Activated naive CD4-positive, alpha-beta T cell treated with anti-CD3 and anti-CD28 coated beads, Interleukin-2, amount 50 U/mL, for 72 hours (primary cell): ENCODE results near the gene SLC44A1. TPM values are rescaled to one million over a fixed set of nuclear protein-coding genes. Genes with fewer than 3 reads are reported as not detected.

Experiments used
- ATAC-seq, 2 donors: fragments of 150-1000 bp; cut with Tn5 transposase; 2 replicates each; pipeline ENCODE4 v1.10.0; 2021; ENCODE audit warnings: mild to moderate bottlenecking in 2 of 2, moderate library complexity in 2 of 2
- DNase-seq, 2 donors: peaks; one replicate each; pipeline ENCODE4 v3.0.0; 2021 to 2022; ENCODE audit warnings: low spot score in 2 of 2
- H3K27ac Mint-ChIP-seq, 2 donors: one replicate each; pipeline ENCODE4 v1.8.0; 2022; ENCODE audit warnings: mild to moderate bottlenecking in 2 of 2, mixed read lengths in 2 of 2
- H3K36me3 Mint-ChIP-seq, 2 donors: one replicate each; pipeline ENCODE4 v1.8.0; 2022; ENCODE audit warnings: mixed read lengths in 2 of 2
- H3K9me3 Mint-ChIP-seq, 2 donors: one replicate each; pipeline ENCODE4 v1.8.0; 2022; ENCODE audit warnings: mixed read lengths in 2 of 2
- total RNA-seq, 2 donors: library from RNA; stranded (reverse); gene quantifications; one replicate each; pipeline ENCODE4 v1.2.3, GENCODE V29; 2022

Gene SLC44A1
- total RNA-seq, 2 donors from 2014 or later: 6.0 to 11.2 TPM

GRCh38 chr9:105331160-105331559 lies 86.7 kb downstream of the SLC44A1 start:
- H3K36me3 Mint-ChIP-seq: no peaks in the 10 kb centered on the region
- no peaks in the 10 kb centered on the region for H3K9me3 Mint-ChIP-seq
- H3K27ac Mint-ChIP-seq: no peak overlapping the region
- ATAC-seq: no peak
- DNase-seq: no peak

- H3K36me3 Mint-ChIP-seq: no peaks in the 10 kb centered on the region
- no peak overlapping the region for H3K27ac Mint-ChIP-seq
- ATAC-seq: no peak
- H3K9me3 Mint-ChIP-seq: no peaks in the 10 kb centered on the region
- no peak for DNase-seq
Measured at GRCh38 chr9:105331755-105332154, 87.3 kb downstream of the SLC44A1 start.

GRCh38 chr9:105332471-105332870 lies 88.0 kb downstream of the SLC44A1 start:
- no peak overlapping the region for H3K27ac Mint-ChIP-seq
- no peak for DNase-seq
- no peaks in the 10 kb centered on the region for H3K9me3 Mint-ChIP-seq
- no peaks in the 10 kb centered on the region for H3K36me3 Mint-ChIP-seq
- ATAC-seq: no peak

GRCh38 chr9:105333076-105333475 lies 88.6 kb downstream of the SLC44A1 start:
- Mint-ChIP-seq H3K9me3 (no peaks in the 10 kb centered on the region), H3K36me3 (no peaks in the 10 kb centered on the region)
- no peak for ATAC-seq

GRCh38 chr9:105333811-105334210 lies 89.4 kb downstream of the SLC44A1 start:
- H3K9me3 Mint-ChIP-seq: no peaks in the 10 kb centered on the region
- H3K36me3 Mint-ChIP-seq: no peaks in the 10 kb centered on the region
- DNase-seq: no peak
- no peak overlapping the region for H3K27ac Mint-ChIP-seq
- no peak for ATAC-seq

More at GRCh38 chr9:105333076-105333475, 88.6 kb downstream of the SLC44A1 start:
- H3K27ac Mint-ChIP-seq: no peak overlapping the region
- DNase-seq: no peak

GRCh38 chr9:105338308-105338707 lies 93.9 kb downstream of the SLC44A1 start:
- no peak for ATAC-seq
- DNase-seq: no peak
- H3K9me3 Mint-ChIP-seq: no peaks in the 10 kb centered on the region
- H3K36me3 Mint-ChIP-seq: no peaks in the 10 kb centered on the region
- H3K27ac Mint-ChIP-seq: no peak overlapping the region

- Mint-ChIP-seq H3K36me3 (no peaks in the 10 kb centered on the region), H3K9me3 (no peaks in the 10 kb centered on the region), H3K27ac (peak overlapping the region in 1 of 2 donors; percentile 65)
- peak; percentile 49 to 80 for ATAC-seq
- no peak for DNase-seq
Measured at GRCh38 chr9:105339849-105340248, 95.4 kb downstream of the SLC44A1 start.

GRCh38 chr9:105341434-105342146 lies 97.1 kb downstream of the SLC44A1 start:
- Mint-ChIP-seq H3K36me3 (no peaks in the 10 kb centered on the region), H3K27ac (peak overlapping the region in 1 of 2 donors; percentile 3), H3K9me3 (no peaks in the 10 kb centered on the region)
- DNase-seq (no peak), ATAC-seq (peak; percentile 39 to 69)

- Mint-ChIP-seq H3K9me3 (no peaks in the 10 kb centered on the region), H3K36me3 (no peaks in the 10 kb centered on the region), H3K27ac (no peak overlapping the region)
- no peak for ATAC-seq
- DNase-seq: no peak
Measured at GRCh38 chr9:105342147-105342505, 97.7 kb downstream of the SLC44A1 start.

GRCh38 chr9:105344283-105344682 lies 99.8 kb downstream of the SLC44A1 start:
- ATAC-seq: no peak
- no peaks in the 10 kb centered on the region for H3K9me3 Mint-ChIP-seq
- DNase-seq: no peak
- H3K27ac Mint-ChIP-seq: no peak overlapping the region
- no peaks in the 10 kb centered on the region for H3K36me3 Mint-ChIP-seq

GRCh38 chr9:105345626-105346025 lies 101.2 kb downstream of the SLC44A1 start:
- DNase-seq (no peak), ATAC-seq (peak in 1 of 2 donors; percentile 26)

GRCh38 chr9:105346273-105346672 lies 101.8 kb downstream of the SLC44A1 start:
- ATAC-seq (no peak), DNase-seq (no peak)
- Mint-ChIP-seq H3K27ac (no peak overlapping the region), H3K9me3 (no peaks in the 10 kb centered on the region), H3K36me3 (no peaks in the 10 kb centered on the region)

More at GRCh38 chr9:105345626-105346025, 101.2 kb downstream of the SLC44A1 start:
- no peaks in the 10 kb centered on the region for H3K36me3 Mint-ChIP-seq
- no peaks in the 10 kb centered on the region for H3K9me3 Mint-ChIP-seq
- H3K27ac Mint-ChIP-seq: no peak overlapping the region

GRCh38 chr9:105354448-105354847 lies 110.0 kb downstream of the SLC44A1 start:
- ATAC-seq: no peak
- Mint-ChIP-seq H3K27ac (no peak overlapping the region), H3K9me3 (no peaks in the 10 kb centered on the region), H3K36me3 (peaks cover 0 to 5% of the 10 kb centered on the region in 2 donors)
- no peak for DNase-seq

GRCh38 chr9:105355781-105356180 lies 111.3 kb downstream of the SLC44A1 start:
- peak in 1 of 2 donors; percentile 34 for ATAC-seq
- no peaks in the 10 kb centered on the region for H3K9me3 Mint-ChIP-seq
- DNase-seq: no peak
- peaks cover 0 to 5% of the 10 kb centered on the region in 2 donors for H3K36me3 Mint-ChIP-seq
- H3K27ac Mint-ChIP-seq: no peak overlapping the region

GRCh38 chr9:105357937-105358336 lies 113.5 kb downstream of the SLC44A1 start:
- Mint-ChIP-seq H3K36me3 (peaks cover 0 to 5% of the 10 kb centered on the region in 2 donors), H3K27ac (no peak overlapping the region), H3K9me3 (no peaks in the 10 kb centered on the region)
- ATAC-seq: peak in 1 of 2 donors; percentile 10
- DNase-seq: no peak

- Mint-ChIP-seq H3K36me3 (peaks cover 0 to 5% of the 10 kb centered on the region in 2 donors), H3K9me3 (no peaks in the 10 kb centered on the region), H3K27ac (peak overlapping the region in 1 of 2 donors; percentile 25)
- ATAC-seq (peak; percentile 97 to 98), DNase-seq (peak; percentile 54 to 71)
Measured at GRCh38 chr9:105359892-105360291, 115.4 kb downstream of the SLC44A1 start.

GRCh38 chr9:105360344-105360743 lies 115.9 kb downstream of the SLC44A1 start:
- peaks cover 0 to 5% of the 10 kb centered on the region in 2 donors for H3K36me3 Mint-ChIP-seq
- DNase-seq (no peak), ATAC-seq (peak in 1 of 2 donors; percentile 27)
- H3K27ac Mint-ChIP-seq: no peak overlapping the region
- H3K9me3 Mint-ChIP-seq: no peaks in the 10 kb centered on the region

- H3K27ac Mint-ChIP-seq: no peak overlapping the region
- ATAC-seq (no peak), DNase-seq (no peak)
- H3K36me3 Mint-ChIP-seq: peaks cover 0 to 10% of the 10 kb centered on the region in 2 donors
- no peaks in the 10 kb centered on the region for H3K9me3 Mint-ChIP-seq
Measured at GRCh38 chr9:105361873-105362272, 117.4 kb downstream of the SLC44A1 start.
